Measurements from ENCODE around the gene SIGLEC12.

DNA sequence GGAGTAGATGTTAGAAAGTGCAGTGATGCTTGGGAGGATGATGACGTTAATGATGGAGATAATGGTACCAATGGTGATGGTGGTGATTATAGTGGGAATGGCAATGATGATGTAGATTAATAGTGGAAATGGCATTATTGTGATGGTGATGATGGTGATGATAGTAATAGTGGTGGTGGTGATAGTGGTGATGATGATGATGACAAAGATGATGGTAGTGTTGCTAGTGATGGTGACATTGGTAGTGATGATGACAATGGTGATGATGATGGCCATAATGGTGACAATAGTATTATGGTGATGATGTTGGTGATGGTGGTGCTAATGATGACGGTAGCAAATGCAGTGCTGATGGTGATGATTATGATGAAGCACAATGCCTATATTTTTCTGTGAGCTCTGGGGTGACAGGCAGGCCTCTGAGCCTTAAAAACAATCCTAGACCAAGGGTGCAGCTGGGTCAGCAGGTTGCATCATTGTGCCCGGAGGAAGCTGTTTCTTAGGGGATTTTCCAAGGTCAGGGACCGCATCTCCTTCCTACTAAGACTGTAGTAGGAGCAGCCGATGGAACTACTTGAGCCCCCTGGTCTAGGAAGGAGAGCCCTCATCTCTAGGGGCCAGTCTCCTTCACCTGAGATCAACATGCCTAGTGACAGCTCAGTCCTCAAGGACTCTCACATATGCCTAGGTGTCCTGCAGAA is 15.5 kb downstream of the SIGLEC12 start:
- TF ChIP-seq, protein P1, sequence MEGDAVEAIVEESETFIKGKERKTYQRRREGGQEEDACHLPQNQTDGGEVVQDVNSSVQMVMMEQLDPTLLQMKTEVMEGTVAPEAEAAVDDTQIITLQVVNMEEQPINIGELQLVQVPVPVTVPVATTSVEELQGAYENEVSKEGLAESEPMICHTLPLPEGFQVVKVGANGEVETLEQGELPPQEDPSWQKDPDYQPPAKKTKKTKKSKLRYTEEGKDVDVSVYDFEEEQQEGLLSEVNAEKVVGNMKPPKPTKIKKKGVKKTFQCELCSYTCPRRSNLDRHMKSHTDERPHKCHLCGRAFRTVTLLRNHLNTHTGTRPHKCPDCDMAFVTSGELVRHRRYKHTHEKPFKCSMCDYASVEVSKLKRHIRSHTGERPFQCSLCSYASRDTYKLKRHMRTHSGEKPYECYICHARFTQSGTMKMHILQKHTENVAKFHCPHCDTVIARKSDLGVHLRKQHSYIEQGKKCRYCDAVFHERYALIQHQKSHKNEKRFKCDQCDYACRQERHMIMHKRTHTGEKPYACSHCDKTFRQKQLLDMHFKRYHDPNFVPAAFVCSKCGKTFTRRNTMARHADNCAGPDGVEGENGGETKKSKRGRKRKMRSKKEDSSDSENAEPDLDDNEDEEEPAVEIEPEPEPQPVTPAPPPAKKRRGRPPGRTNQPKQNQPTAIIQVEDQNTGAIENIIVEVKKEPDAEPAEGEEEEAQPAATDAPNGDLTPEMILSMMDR (IDR thresholded peaks at IDR 0.05; ENCODE audit: borderline replicate concordance, extremely low read depth, low read length, poor library complexity, severe bottlenecking): no peak
- TF ChIP-seq EZH2 (IDR thresholded peaks at IDR 0.05; ENCODE audit: borderline replicate concordance, low read depth, low read length, severe bottlenecking): no peak
